ENCODE data around the gene KCNK3. TPM values are rescaled to one million over a fixed set of nuclear protein-coding genes. Genes with fewer than 3 reads are reported as not detected.
"Not testable (repeated sequence)": the region's sequence is repeated elsewhere in the genome, so short reads cannot be mapped to it uniquely, and the experiment has no call there.

The KCNK3 gene
- total RNA-seq, 1 donor, result under 0.01 TPM

DNA sequence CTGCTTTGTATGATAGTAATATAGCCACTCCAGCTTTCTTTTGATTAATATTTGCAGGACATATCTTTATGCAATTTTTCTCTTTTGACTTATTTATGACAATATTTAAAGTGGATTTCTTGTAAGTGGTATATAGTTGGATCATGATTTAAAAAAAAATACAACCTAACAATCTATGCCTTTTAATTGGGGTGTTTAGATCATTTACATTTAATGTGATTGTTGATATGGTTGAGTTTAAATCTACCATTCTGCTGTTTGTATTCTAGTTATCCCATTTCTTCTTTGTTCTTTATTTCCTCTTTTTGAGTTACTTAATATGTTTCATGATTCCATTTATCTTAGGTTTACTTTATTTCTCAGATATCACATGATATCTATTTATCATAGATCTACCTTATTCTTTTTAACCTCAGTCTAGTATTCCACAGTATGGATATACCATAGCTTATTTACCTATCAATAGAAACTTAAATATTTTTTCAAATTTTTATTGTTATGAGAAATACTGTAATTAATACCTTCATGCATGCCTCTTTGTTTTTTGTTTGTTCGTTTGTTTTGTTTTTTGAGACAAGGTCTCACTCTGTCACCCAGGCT is 32.1 kb upstream of the KCNK3 start:
- DNase-seq (ENCODE audit: low read depth in 2 of 3, low spot score in 2 of 3), result no peak

DNA sequence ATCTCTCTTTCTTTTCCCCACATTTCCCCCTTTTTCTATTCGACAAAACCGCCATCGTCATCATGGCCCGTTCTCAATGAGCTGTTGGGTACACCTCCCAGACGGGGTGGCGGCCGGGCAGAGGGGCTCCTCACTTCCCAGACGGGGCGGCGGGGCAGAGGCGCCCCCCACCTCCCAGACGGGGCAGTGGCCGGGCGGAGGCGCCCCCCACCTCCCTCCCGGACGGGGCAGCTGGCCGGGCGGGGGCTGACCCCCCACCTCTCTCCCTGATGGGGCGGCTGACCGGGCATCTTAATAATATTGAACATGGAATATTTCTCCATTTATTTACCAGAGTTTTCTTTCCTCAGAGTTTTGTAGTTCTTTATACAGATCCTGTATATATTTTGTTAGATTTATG is 27.2 kb upstream of the KCNK3 start:
- DNase-seq (ENCODE audit: low read depth in 2 of 3, low spot score in 2 of 3), result not testable (repeated sequence)

DNA sequence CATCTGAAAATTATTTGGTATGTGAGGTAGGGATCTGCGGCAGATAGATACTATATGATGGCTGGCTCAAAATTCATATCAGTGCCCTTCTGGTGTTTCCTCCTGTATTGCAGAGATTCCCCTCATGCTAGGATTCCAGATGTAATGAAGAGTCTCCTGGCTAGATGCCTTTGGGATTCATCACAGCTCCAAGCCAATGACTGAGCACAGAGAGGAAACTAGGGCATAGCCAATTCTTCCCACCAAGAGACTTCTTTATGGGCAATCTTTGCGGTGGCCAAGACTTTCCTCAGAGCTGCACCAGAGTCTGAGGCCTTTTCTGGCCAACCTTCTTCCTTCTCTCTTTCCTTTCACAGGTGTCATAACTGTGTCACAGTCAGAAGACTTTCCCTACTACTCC is 25.9 kb upstream of the KCNK3 start:
- no peak for DNase-seq (ENCODE audit: low read depth in 2 of 3, low spot score in 2 of 3)

DNA sequence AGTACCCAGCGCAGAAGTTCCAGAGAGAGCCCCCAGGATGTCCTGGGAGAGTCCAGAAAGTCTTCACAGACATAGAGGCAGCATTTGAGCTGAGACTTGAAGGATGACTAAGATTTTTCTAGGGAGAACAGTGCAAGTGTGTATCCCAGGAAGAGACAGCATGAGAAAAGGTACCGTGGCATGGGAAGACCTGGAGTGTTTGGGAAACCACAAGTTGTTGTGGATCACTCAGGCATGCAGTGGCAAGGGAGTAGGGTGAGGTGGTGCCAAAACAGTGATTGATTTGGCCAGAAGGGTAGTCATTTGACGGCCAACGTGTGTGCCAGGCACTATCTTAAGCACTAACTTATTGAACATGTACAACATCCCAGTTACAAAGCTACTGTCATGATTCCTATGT is 24.5 kb upstream of the KCNK3 start:
- no peak for DNase-seq (ENCODE audit: low read depth in 2 of 3, low spot score in 2 of 3)

DNA sequence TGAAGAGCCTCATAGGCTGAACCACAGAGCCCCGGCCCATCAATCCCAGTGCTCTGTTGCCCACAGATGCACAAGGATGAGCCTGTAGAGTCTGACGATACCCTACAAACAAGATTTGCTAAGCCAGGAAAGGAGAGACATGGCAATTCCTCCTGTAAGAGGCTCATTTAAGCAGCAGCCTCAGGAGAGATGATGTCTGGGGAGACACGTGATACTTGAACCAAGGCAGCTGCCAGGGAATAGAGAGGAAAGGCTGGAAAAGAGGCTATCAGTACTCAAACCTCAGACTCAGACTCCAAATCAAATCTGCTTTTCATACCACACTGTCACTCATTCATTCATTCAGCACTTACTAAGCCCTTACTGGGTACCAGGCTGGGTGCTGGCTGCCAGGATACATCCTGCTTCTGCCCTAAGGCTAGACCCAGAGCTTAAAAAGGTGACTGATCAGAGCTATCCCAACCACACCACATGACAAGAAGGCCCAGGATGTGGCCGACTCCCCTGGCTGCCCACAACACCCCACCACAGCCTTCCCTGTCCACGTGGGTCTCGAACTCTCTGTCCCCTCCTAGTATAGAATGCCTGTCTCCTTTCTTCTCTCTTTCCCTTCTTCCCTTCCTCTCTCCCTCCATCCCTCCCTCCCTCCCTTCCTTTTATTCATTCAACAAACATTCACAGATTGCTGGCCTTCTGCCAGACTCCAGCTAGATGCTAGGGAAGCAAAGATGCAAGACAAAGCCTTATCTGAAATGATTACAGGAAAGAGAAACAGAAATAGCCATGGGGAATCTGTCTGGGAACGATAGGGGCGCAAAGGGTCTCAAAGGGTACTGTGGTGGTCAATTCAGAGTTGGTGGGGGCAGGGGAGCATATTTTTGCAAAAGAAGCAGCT is 23.4 kb upstream of the KCNK3 start:
- DNase-seq (ENCODE audit: low read depth in 2 of 3, low spot score in 2 of 3), result no peak

DNA sequence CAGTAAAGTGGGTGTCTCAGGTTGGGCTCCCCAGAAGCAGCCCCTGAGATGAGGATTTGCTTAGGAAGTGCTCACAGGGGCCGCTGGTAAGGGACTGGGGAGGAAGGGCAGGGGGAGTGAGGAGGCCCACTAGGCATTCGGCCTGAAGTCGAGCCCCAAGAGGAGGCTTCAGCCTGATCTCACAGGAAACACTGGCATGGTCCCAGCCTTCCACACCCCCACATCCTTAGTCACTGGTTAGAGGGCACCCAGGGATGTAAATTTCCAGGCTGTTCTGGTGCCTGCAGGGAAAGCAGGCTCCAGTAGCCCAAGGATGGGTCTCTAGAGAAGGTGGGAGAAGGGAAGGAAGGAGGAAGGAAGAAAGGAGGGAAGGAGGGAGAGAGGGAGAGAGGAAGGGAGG is 22.4 kb upstream of the KCNK3 start:
- no peak for DNase-seq (ENCODE audit: low read depth in 2 of 3, low spot score in 2 of 3)

DNA sequence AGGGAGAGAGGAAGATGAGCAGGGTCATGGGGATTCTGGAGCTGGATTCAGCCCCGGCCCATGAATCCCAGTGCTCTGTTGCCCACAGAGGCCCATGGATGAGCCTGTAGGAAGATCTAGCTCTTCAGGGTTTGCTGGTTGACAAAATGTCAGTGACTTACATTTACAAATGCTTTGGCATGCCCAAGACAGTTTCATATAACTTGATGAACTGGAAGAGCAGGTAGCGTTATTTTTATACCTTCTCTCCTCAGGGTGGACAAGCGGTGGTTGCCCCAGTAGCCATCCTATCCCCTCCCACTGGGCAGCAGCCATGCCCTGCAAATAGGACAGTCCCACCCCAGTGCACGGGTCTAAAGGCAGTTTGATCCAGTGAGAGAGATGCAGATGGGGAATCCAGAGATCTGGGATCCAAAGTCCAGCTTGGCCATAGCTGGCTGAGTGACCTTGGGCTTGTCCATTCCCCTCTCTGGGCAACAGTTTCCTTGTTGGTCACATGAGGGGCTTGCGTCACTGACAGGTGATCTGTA is 21.5 kb upstream of the KCNK3 start:
- no peak for DNase-seq (ENCODE audit: low read depth in 2 of 3, low spot score in 2 of 3)

DNA sequence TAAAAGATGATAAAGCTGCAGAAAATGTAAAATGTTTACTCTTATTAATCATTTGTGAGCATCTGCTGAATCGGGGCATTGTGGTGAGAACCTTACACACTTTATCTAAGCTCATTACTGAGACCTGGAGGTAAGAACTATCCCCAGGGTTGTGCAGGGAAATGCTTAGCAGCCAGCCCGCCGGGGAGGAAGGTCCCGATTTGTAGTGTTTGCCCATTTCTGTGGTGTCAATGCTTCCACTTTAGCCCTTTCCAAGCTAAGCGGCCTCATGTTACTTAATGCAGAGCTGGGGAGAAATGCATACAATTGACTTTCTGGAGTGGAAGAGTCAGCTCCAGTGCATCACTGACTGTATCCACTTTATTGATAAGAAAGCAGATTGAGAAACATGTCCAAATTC is 20.8 kb upstream of the KCNK3 start:
- no peak for DNase-seq (ENCODE audit: low read depth in 2 of 3, low spot score in 2 of 3)

DNA sequence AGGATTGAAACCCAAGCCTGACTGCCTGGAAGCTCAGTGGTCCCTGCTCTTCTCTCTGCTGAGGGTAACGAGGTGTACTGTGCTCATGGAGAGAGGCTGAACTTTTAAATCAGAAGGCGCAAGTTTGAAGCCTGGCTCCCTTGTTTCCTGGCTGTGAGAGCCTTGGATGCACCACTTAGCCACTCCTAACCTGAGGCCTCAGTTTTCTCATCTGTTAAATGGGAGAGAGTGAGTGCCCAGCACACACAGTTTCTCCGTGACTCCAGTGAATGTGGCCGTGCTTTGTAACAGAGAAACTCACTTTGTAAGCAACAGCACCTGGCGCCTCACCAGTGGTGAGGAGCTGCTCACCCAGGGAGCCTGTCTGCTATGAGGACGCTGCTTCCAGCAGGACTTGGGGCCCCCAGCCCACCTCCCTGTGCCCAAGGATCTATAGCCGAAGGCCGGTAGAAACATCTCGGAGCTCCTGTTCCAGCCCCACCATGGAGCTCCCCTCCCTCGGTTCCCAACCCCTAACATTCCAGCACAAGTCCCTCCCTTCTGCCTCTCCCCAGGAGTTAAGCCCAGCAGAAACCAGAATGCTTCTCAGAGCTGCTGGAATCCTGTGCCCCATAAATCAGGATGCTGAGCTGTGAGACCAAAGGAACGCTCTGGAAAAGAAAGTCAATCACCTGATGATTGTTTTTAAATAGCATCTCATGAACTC is 20.3 kb upstream of the KCNK3 start:
- DNase-seq (ENCODE audit: low read depth in 2 of 3, low spot score in 2 of 3), result no peak

DNA sequence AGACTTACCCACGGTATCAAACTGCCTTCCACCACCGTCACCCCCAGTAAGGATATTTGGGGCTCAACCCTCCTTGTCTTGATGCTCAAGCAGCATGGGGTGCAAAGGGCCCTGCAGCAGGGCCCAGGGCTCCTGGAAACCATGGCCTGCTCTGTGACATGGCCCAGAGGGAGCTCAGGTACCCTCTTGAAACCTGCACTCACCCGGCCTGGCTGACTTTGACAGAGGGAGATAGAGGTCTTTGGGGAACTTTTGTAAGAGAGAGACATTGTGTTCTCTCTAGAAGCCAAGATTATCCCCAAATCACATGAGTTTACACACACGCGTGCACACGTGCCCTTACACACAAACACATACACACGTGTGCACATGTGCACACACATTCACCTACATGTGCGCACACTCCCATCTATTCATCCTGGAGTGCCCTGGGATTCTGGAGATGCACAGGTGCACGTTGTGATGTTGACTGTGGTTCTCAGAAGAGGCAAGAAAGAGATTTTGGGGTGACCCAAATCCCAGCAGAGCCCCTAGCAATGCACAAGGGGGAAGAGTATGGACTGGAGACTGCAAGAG is 19.6 kb upstream of the KCNK3 start:
- DNase-seq (ENCODE audit: low read depth in 2 of 3, low spot score in 2 of 3), result no peak

DNA sequence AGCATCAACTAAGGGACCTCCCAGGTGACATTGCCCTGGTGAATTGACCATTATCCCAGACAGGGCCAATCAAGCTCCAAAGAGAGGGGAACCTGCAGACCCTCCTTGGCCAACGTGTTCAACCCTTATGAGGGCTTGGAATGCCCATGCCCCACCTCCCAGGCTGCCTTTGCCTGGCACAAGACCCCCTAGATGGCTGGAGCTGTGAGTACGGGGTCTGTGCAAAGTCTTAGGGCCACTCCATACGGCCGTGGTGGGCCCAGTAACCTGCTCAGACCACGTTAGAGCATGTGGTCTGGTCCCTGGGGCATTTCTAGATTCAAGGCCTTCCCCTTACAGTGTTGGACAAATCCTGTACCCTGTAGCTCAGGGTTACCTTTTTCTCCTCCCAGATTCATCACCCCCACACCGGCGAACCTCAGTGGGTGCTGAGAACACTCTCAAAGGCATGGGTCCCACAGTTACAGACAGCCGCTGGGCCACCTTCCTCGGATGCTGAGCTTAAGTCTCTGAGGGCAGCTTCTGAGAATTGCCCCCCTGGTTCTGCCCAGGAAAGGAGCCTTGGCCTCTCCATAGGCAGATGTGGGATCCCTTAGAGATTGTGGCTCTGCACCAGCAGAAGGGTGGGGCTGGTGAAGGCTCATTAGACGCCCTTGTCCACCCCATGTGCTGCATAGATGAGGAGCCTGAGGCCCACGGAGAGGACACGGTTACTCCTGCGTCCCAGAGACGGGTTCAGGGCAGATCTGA is 18.3 kb upstream of the KCNK3 start:
- no peak for DNase-seq (ENCODE audit: low read depth in 2 of 3, low spot score in 2 of 3)

DNA sequence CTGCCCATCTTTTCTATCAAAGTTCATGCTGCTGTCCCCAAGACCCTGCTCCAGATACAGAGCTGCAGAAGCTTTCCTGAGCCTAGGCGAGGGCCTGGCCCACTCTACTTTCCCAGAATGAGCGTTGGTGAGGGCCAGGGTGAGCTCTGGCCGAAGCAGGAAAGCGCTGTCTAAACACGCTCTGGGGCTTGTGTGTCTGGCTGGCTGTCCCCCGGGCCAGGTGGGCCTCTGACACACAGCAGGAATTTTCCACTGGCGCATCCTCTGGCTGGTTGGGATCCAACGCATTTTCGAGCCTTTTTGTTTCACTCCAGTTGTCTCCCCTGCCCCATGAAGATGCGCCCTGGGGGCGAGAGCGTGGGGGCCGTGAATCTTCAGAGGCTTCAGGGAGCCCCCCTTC is 17.8 kb upstream of the KCNK3 start:
- no peak for DNase-seq (ENCODE audit: low read depth in 2 of 3, low spot score in 2 of 3)

DNA sequence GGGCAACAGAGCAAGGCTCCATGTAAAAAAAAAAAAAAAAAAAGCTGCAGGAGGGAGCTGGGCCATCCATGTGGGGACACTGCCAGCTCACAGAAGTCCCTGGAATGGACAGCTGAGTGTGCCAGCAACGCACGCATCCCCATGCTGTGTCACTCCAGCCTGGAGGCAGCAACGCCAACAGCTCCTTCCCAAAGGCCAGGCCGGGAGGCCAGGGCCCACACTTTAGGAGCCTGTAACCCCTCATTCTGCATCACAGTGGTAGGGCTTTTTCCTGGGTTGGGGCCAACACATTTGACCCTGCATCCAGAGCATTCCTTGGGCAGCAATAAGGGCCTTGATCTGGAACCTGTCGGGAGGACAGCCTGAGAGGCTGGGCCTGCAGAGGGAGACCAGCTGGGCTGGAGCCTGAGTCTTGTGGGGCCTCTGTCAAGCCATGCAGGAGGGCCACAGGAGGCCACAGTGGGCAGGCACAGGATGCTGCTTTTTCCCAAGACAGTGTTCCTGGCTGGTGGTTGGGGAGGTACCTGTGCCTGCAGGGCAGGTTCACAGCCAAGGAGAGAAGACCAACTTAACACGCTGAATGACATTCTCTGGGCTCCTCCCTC is 16.8 kb upstream of the KCNK3 start:
- DNase-seq (ENCODE audit: low read depth in 2 of 3, low spot score in 2 of 3), result no peak

DNA sequence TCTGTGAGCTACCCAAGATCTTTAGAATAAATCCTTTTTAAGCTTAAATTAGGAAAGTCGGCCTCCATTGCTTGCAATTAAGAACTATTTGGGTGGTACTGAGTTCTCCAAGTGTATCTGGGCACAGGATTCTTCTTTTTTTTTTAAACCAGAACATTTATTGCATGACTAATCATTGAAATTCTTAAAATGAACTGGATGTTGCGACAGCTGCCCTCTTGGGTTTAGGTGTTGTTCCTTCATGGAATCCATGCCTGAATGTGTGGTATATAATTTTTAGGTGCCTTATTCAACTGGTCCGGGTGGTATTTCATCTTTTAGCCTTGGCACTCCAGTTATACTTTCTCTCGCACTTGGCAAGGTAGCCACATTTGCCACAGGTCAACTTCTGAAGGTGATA is 14.5 kb upstream of the KCNK3 start:
- DNase-seq (ENCODE audit: low read depth in 2 of 3, low spot score in 2 of 3), result no peak

DNA sequence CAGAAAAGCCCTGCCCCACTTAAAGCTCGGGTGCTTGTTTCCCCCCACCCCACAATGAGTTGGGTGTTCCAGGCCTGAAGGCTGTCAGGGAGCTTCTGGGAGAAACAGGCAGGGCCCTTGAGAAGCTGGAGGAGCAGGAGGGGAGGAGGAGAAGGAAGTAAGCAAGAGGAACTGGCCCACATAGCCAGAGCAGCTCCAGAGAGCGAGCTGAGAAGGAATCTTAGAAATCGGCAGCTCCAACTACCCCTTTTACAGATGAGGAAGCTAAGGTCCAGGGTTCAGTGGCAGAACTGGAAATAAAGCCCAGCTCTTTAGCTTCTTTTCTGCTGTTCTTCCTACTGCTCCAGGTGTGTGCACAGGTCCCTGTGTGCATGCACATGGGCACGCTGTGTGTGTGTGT is 12.7 kb upstream of the KCNK3 start:
- no peak for DNase-seq (ENCODE audit: low read depth in 2 of 3, low spot score in 2 of 3)

DNA sequence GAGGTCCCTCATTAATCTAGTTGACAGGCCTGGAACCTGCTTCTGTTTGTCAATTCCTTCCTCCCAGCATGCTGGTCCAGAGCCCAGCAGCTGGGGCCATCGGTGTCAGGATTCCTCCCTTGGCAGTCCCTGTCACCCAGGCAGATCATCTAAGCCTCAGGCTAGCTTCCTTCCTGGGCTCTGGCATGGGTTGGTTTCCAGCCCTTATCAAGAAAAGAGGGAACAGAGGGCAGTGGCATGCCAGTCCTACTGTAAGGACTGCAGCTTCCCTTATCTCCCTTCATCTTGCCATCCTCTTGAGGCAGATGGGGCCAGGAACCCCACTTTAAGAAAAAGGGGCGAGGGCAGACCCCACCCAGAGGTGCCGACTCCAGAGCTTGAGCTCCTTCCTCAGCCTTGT is 10.9 kb upstream of the KCNK3 start:
- no peak for DNase-seq (ENCODE audit: low read depth in 2 of 3, low spot score in 2 of 3)

DNA sequence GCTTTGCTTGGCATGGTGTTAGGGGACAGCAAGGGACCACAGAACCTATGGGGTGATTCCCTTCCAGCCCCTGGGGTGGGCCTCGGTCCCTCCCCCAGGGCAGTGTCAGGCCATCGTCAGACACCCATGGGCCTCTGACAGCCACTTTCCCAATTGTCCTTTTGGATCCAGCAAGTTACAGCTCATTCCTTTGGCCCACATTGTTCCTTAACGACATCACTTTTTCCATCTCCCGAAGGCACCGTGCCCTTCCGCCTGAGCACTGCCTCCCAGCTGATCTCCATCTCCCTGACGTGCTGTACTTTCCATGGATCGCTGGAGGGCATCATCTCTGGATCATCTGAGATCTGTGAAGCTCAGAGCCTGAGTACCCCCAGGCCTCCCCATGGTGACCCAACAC is 10.4 kb upstream of the KCNK3 start:
- no peak for DNase-seq (ENCODE audit: low read depth in 2 of 3, low spot score in 2 of 3)

DNA sequence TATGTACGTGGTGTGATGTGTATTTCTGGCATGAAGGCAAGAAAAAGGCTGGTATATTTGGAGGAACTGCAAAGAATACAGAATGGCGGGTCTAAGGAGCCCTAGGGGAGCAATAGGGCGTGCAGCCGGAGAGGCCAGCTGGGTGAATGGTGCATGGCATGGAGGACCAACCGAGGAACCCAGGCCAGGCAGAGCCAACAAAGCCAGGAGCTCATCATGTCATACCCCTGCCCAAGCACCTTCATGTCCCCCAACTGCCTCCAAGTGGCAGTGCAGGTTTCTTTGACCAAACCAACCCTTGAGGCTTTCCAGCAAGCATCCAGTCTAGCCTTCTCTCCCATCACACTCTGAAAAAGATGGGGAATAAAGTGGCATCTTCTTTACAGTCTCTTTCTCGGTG is 8.9 kb upstream of the KCNK3 start:
- no peak for DNase-seq (ENCODE audit: low read depth in 2 of 3, low spot score in 2 of 3)

DNA sequence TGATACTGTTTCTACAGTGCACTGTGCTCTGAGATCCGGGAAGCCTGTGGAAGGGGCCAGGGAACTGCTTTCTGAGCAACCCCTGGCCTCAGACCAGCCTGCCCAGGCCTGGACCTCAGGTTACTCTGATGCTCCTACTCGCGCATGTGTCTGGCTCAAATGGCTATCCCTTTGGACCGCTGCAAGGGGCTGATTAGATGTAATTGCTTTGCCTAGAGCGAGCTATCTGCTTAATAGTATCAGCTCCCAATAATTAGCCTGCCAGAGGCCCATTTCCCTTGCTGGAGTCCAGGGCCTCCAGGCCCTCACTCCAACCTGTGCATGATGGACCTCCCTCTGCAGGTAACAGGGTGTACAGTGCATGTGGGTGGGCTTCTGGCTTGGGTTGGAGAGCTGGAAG is 7.2 kb upstream of the KCNK3 start:
- DNase-seq (ENCODE audit: low read depth in 2 of 3, low spot score in 2 of 3), result no peak

All from hematopoietic multipotent progenitor cell (in vitro differentiated cells).